Measurements from ENCODE around the gene SYNGAP1. TPM values are rescaled to one million over a fixed set of nuclear protein-coding genes. Genes with fewer than 3 reads are reported as not detected.

SYNGAP1 gene
- total and polyA plus RNA-seq, 2 experiments from 2014 or later: 13.9 to 45.0 TPM

GRCh38 chr6:33390767-33391277, 29.0 kb upstream of the SYNGAP1 start:
- Histone ChIP-seq H3K4me1 (ENCODE audit: insufficient read depth) (peaks cover 8% of the 10 kb centered on the region), H3K4me2 (peak overlapping the region; percentile 42), H3K4me3 (peak overlapping the region; percentile 92), H3K27me3 (ENCODE audit: insufficient read depth) (no peaks in the 10 kb centered on the region), H3K9me2 (ENCODE audit: insufficient read depth) (no peaks in the 10 kb centered on the region), H3K27ac (ENCODE audit: low read depth) (peak overlapping the region; percentile 92), H3K36me3 (ENCODE audit: insufficient read depth) (no peaks in the 10 kb centered on the region), H2AFZ (peak overlapping the region; percentile 48; the same call in 1 of the 2 replicates), H4K20me1 (replicated peaks; ENCODE audit: insufficient read depth) (peaks cover 34% of the 10 kb centered on the region), H3K79me2 (replicated peaks; ENCODE audit: insufficient read depth) (peaks cover 41% of the 10 kb centered on the region), H3F3A (replicated peaks; ENCODE audit: low read depth) (peaks cover 5% of the 10 kb centered on the region; the same call in 1 of the 2 replicates)
- peaks cover 4% of the 10 kb centered on the region; the same call in 2 of the 3 replicates for H3K36me3 Mint-ChIP-seq (ENCODE audit: low read depth)
- H3K4me3 Mint-ChIP-seq: peak overlapping the region; percentile 91
- H3K27me3 Mint-ChIP-seq (ENCODE audit: insufficient read depth, low read depth, poor library complexity): peaks cover 5% of the 10 kb centered on the region
- peaks cover 28% of the 10 kb centered on the region for H3K4me1 Mint-ChIP-seq
- H3K27ac Mint-ChIP-seq: peak overlapping the region; percentile 94
- DNase-seq (ENCODE audit: low spot score) (no peak), ATAC-seq (no peak)
- H3K9me3 Mint-ChIP-seq: no peaks in the 10 kb centered on the region; the same call in 2 of the 3 replicates
- TF ChIP-seq EZH2phosphoT487 (IDR thresholded peaks at IDR 0.05; ENCODE audit: unreplicated experiment) (no peak), ZNF114 (CRISPR knock-in tag; IDR thresholded peaks at IDR 0.05) (no peak), POLR2AphosphoS5 (IDR thresholded peaks at IDR 0.05; ENCODE audit: low read depth) (no peak; the same call in 1 of the 2 replicates), STAT1 (IDR thresholded peaks at IDR 0.05; ENCODE audit: unreplicated experiment) (no peak), CTCF (conservative IDR thresholded peaks at IDR 0.05; ENCODE audit: low read depth in 2 of 2) (no peak), EZH2 (IDR thresholded peaks at IDR 0.05; ENCODE audit: low read depth, unreplicated experiment) (no peak), ZNF331 (CRISPR knock-in tag; IDR thresholded peaks at IDR 0.05; ENCODE audit: low read depth) (no peak), CREB1 (CRISPR knock-in tag; IDR thresholded peaks at IDR 0.05; ENCODE audit: low read depth) (no peak), JUNB (IDR thresholded peaks at IDR 0.05; ENCODE audit: unreplicated experiment) (no peak), NANOG (IDR thresholded peaks at IDR 0.05; ENCODE audit: borderline replicate concordance) (no peak), ZNF462 (CRISPR knock-in tag; IDR thresholded peaks at IDR 0.05) (no peak)
- TF ChIP-seq, protein P1, sequence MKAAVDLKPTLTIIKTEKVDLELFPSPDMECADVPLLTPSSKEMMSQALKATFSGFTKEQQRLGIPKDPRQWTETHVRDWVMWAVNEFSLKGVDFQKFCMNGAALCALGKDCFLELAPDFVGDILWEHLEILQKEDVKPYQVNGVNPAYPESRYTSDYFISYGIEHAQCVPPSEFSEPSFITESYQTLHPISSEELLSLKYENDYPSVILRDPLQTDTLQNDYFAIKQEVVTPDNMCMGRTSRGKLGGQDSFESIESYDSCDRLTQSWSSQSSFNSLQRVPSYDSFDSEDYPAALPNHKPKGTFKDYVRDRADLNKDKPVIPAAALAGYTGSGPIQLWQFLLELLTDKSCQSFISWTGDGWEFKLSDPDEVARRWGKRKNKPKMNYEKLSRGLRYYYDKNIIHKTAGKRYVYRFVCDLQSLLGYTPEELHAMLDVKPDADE (IDR thresholded peaks at IDR 0.05): no peak
- TF ChIP-seq, protein P2, sequence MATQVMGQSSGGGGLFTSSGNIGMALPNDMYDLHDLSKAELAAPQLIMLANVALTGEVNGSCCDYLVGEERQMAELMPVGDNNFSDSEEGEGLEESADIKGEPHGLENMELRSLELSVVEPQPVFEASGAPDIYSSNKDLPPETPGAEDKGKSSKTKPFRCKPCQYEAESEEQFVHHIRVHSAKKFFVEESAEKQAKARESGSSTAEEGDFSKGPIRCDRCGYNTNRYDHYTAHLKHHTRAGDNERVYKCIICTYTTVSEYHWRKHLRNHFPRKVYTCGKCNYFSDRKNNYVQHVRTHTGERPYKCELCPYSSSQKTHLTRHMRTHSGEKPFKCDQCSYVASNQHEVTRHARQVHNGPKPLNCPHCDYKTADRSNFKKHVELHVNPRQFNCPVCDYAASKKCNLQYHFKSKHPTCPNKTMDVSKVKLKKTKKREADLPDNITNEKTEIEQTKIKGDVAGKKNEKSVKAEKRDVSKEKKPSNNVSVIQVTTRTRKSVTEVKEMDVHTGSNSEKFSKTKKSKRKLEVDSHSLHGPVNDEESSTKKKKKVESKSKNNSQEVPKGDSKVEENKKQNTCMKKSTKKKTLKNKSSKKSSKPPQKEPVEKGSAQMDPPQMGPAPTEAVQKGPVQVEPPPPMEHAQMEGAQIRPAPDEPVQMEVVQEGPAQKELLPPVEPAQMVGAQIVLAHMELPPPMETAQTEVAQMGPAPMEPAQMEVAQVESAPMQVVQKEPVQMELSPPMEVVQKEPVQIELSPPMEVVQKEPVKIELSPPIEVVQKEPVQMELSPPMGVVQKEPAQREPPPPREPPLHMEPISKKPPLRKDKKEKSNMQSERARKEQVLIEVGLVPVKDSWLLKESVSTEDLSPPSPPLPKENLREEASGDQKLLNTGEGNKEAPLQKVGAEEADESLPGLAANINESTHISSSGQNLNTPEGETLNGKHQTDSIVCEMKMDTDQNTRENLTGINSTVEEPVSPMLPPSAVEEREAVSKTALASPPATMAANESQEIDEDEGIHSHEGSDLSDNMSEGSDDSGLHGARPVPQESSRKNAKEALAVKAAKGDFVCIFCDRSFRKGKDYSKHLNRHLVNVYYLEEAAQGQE (IDR thresholded peaks at IDR 0.05; ENCODE audit: unreplicated experiment): no peak

Data from GM23338 (cell line).